CD4-positive, alpha-beta T cell (primary cell): ENCODE results near the gene TCF7L2. TPM values are rescaled to one million over a fixed set of nuclear protein-coding genes. Genes with fewer than 3 reads are reported as not detected.

Experiments
- ATAC-seq: fragments of 200-7000 bp; cut with Tn5 transposase; one replicate; pipeline ENCODE4 v1.10.0; 2022; ENCODE audit warnings: mild to moderate bottlenecking; ENCODE audit not compliant: poor library complexity
- CTCF ChIA-PET: fragments of 350-600 bp; sonication (Branson Sonifier 250); formaldehyde crosslinking; loops from one replicate; lab custom pipeline; 2021; ENCODE audit warnings: antibody characterized with exemption, inconsistent platforms; lab: Charles Lee
- POLR2A ChIA-PET: fragments of 350-600 bp; sonication (Branson Sonifier 250); formaldehyde crosslinking; loops from one replicate; lab custom pipeline; 2021; ENCODE audit warnings: antibody characterized with exemption, inconsistent platforms; lab: Charles Lee
- DNase-seq, 14 experiments: peaks; one replicate each; pipeline ENCODE4 v3.0.0-alpha.2; 2013 to 2020; ENCODE audit warnings: mixed read lengths in 2 of 14
- H3K27ac ChIP-seq, 2 donors: one replicate each; pipeline versions ENCODE4 v1.5.1 to v1.7.0; 2013; ENCODE audit warnings: low read length in 2 of 2, low read depth in 1 of 2, mild to moderate bottlenecking in 1 of 2
- H3K27me3 ChIP-seq, 2 experiments: 1 replicate in 1 of 2; 2 replicates in 1 of 2; pipeline versions ENCODE4 v1.6.1 to v1.7.0; 2013; ENCODE audit warnings: low read length in 2 of 2, control low read depth in 1 of 2, mild to moderate bottlenecking in 1 of 2, moderate library complexity in 1 of 2; ENCODE audit not compliant: insufficient read depth in 2 of 2, control insufficient read depth in 1 of 2
- H3K36me3 ChIP-seq: one replicate; pipeline ENCODE4 v1.6.1; 2013; ENCODE audit warnings: low read length, control low read depth; ENCODE audit not compliant: insufficient read depth
- H3K4me1 ChIP-seq: one replicate; pipeline ENCODE4 v1.6.1; 2013; ENCODE audit warnings: low read length, control low read depth; ENCODE audit not compliant: insufficient read depth
- H3K4me3 ChIP-seq: one replicate; pipeline ENCODE4 v1.5.1; 2013; ENCODE audit warnings: mild to moderate bottlenecking, low read length, moderate library complexity
- H3K9me3 ChIP-seq, 2 experiments: 1 replicate in 1 of 2; 2 replicates in 1 of 2; pipeline versions ENCODE4 v1.6.1 to v1.7.0; 2013; ENCODE audit warnings: low read length in 2 of 2, mild to moderate bottlenecking in 2 of 2, control low read depth in 1 of 2, moderate library complexity in 1 of 2; ENCODE audit not compliant: control insufficient read depth in 1 of 2, insufficient read depth in 1 of 2
- H3K27ac Mint-ChIP-seq: one replicate; pipeline ENCODE4 v1.8.0; 2020; ENCODE audit warnings: mixed read lengths
- H3K27me3 Mint-ChIP-seq: one replicate; pipeline ENCODE4 v1.8.0; 2021; ENCODE audit warnings: mixed read lengths
- H3K36me3 Mint-ChIP-seq: one replicate; pipeline ENCODE4 v1.8.0; 2021; ENCODE audit warnings: low read depth, mixed read lengths
- H3K4me1 Mint-ChIP-seq: one replicate; pipeline ENCODE4 v1.8.0; 2021; ENCODE audit warnings: low read depth, mixed read lengths
- H3K4me3 Mint-ChIP-seq: one replicate; pipeline ENCODE4 v1.8.0; 2020; ENCODE audit warnings: mild to moderate bottlenecking, mixed read lengths
- H3K9me3 Mint-ChIP-seq: one replicate; pipeline ENCODE4 v1.8.0; 2020; ENCODE audit warnings: mixed read lengths
- CTCF ChIP-seq: fragments of 200-600 bp; IDR thresholded peaks from one replicate; pipeline ENCODE4 v1.8.0; 2022; ENCODE audit warnings: antibody characterized with exemption, mild to moderate bottlenecking
- intact Hi-C, 2 experiments: fragments of 100-400 bp; cut with DNase I in 1 of 2; cut with micrococcal nuclease in 1 of 2; formaldehyde crosslinking; loops; one replicate each; pipeline versions ENCODE4 v1.15.1 to v1.9.0; 2023 to 2025; cut with DNase I, micrococcal nuclease
- total RNA-seq, 174 experiments: library from RNA in 2 of 174; stranded (reverse) in 2 of 174; gene quantifications; one replicate each; pipeline ENCODE4 v1.2.3 and lab custom pipeline; 2021 to 2026

Gene TCF7L2
- total RNA-seq, 2 experiments from 2014 or later, result 4.2 to 4.4 TPM

GRCh38 chr10:113103131-113103840 is 153.2 kb downstream of the TCF7L2 start:
- ChIA-PET CTCF (no interaction called here), POLR2A (no interaction called here)
- no peak overlapping the region for H3K27ac ChIP-seq
- TF ChIP-seq CTCF, result no peak
- Mint-ChIP-seq H3K27ac (no peak overlapping the region), H3K36me3 (no peaks in the 10 kb centered on the region), H3K9me3 (no peaks in the 10 kb centered on the region), H3K27me3 (no peaks in the 10 kb centered on the region), H3K4me1 (no peaks in the 10 kb centered on the region), H3K4me3 (no peak overlapping the region)
- DNase-seq (peak in 1 of 14 experiments; percentile 17), ATAC-seq (no peak)
- no peaks in the 10 kb centered on the region for H3K9me3 ChIP-seq
- intact Hi-C loops, result loop anchor here in 1 of 2 experiments (5.0 kb wide), 1 partner anchor 1971 kb away; no protein-coding TSS in a partner anchor
- no peak overlapping the region for H3K4me3 ChIP-seq
- H3K27me3 ChIP-seq, result no peaks in the 10 kb centered on the region
- no peaks in the 10 kb centered on the region for H3K36me3 ChIP-seq
- H3K4me1 ChIP-seq, result no peaks in the 10 kb centered on the region

- Mint-ChIP-seq H3K27me3 (no peaks in the 10 kb centered on the region), H3K4me3 (no peak overlapping the region), H3K9me3 (no peaks in the 10 kb centered on the region), H3K36me3 (no peaks in the 10 kb centered on the region), H3K27ac (no peak overlapping the region), H3K4me1 (no peaks in the 10 kb centered on the region)
- intact Hi-C loops, result loop anchor here in 1 of 2 experiments (5.0 kb wide), 1 partner anchor 1972 kb away; no protein-coding TSS in a partner anchor
- H3K9me3 ChIP-seq, result no peaks in the 10 kb centered on the region
- TF ChIP-seq CTCF, result no peak
- H3K27me3 ChIP-seq, result no peaks in the 10 kb centered on the region
- ATAC-seq (no peak), DNase-seq (no peak)
- CTCF ChIA-PET, result no interaction called here
- no peak overlapping the region for H3K4me3 ChIP-seq
- H3K27ac ChIP-seq, result no peak overlapping the region
- H3K36me3 ChIP-seq, result no peaks in the 10 kb centered on the region
- no peaks in the 10 kb centered on the region for H3K4me1 ChIP-seq
- POLR2A ChIA-PET, result no interaction called here
These were observed 154.0 kb downstream of the TCF7L2 start for GRCh38 chr10:113104047-113104446.

- ATAC-seq, result no peak
These were observed 158.3 kb downstream of the TCF7L2 start for GRCh38 chr10:113108194-113108835.

More at GRCh38 chr10:113108194-113108835, 158.3 kb downstream of the TCF7L2 start:
- H3K9me3 ChIP-seq, result no peaks in the 10 kb centered on the region
- no peaks in the 10 kb centered on the region for H3K36me3 ChIP-seq
- H3K4me1 ChIP-seq, result no peaks in the 10 kb centered on the region
- ChIA-PET CTCF (no interaction called here), POLR2A (no interaction called here)
- intact Hi-C loops, result no loop called here
- H3K9me3 Mint-ChIP-seq, result no peaks in the 10 kb centered on the region
- no peaks in the 10 kb centered on the region for H3K27me3 ChIP-seq
- H3K27ac Mint-ChIP-seq, result no peak overlapping the region
- no peak overlapping the region for H3K4me3 ChIP-seq
- H3K4me3 Mint-ChIP-seq, result no peak overlapping the region
- peak in 4 of 14 experiments; percentile 3 to 46 (median 24) for DNase-seq
- TF ChIP-seq CTCF, result peak; percentile 49
- no peak overlapping the region for H3K27ac ChIP-seq
- no peaks in the 10 kb centered on the region for H3K36me3 Mint-ChIP-seq
- H3K27me3 Mint-ChIP-seq, result no peaks in the 10 kb centered on the region
- H3K4me1 Mint-ChIP-seq, result no peaks in the 10 kb centered on the region
